Measurements from ENCODE around the gene USP36. TPM values are rescaled to one million over a fixed set of nuclear protein-coding genes. Genes with fewer than 3 reads are reported as not detected.

The USP36 gene
- total RNA-seq, 2 experiments from 2014 or later = 47.2 to 144 TPM

DNA sequence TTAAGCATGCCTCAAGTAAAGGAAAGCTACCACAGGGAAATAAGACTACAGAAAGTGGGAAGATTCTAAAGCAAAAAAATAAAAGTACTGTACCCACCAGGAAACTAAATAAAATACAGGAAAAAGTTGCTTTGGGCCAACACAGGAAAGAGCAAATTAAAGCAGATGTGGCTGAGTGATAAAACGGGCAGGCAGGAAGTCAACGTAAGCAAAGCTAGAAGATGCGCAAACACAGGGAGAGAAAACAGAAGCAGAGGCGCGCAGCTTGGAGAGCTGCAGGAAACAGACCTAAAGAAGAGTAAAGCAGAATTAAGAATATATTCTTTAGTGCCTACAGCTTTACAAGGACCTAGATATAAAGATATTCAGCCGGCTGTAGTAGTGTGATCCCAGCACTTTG is 21.7 kb downstream of the USP36 start:
- Histone ChIP-seq H3K36me3 (ENCODE audit: insufficient read depth, low read length) (peaks cover 96% of the 10 kb centered on the region), H3K4me2 (ENCODE audit: low read length) (no peak overlapping the region), H3K4me1 (ENCODE audit: insufficient read depth, low read length, poor library complexity, severe bottlenecking) (no peaks in the 10 kb centered on the region), H2AFZ (ENCODE audit: low read length) (no peak overlapping the region), H3K9me2 (ENCODE audit: insufficient read depth, low read length) (no peaks in the 10 kb centered on the region), H3K9me3 (ENCODE audit: low read length) (no peaks in the 10 kb centered on the region), H4K20me1 (ENCODE audit: insufficient read depth, low read length) (no peaks in the 10 kb centered on the region), H3K4me3 (ENCODE audit: low read depth, low read length, poor library complexity, severe bottlenecking) (no peak overlapping the region), H3K79me2 (ENCODE audit: insufficient read depth, low read depth, low read length) (no peaks in the 10 kb centered on the region), H3K27ac (ENCODE audit: low read depth, low read length, poor library complexity, severe bottlenecking) (no peak overlapping the region)
- no peak for TF ChIP-seq EZH2phosphoT487 (IDR thresholded peaks at IDR 0.05; ENCODE audit: borderline replicate concordance, low read depth, low read length)
- TF ChIP-seq, protein P1, sequence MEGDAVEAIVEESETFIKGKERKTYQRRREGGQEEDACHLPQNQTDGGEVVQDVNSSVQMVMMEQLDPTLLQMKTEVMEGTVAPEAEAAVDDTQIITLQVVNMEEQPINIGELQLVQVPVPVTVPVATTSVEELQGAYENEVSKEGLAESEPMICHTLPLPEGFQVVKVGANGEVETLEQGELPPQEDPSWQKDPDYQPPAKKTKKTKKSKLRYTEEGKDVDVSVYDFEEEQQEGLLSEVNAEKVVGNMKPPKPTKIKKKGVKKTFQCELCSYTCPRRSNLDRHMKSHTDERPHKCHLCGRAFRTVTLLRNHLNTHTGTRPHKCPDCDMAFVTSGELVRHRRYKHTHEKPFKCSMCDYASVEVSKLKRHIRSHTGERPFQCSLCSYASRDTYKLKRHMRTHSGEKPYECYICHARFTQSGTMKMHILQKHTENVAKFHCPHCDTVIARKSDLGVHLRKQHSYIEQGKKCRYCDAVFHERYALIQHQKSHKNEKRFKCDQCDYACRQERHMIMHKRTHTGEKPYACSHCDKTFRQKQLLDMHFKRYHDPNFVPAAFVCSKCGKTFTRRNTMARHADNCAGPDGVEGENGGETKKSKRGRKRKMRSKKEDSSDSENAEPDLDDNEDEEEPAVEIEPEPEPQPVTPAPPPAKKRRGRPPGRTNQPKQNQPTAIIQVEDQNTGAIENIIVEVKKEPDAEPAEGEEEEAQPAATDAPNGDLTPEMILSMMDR (conservative IDR thresholded peaks at IDR 0.05; ENCODE audit: low read length) = no peak
- intact Hi-C loops (cut with micrococcal nuclease; ENCODE audit: unreplicated experiment) = no loop called here
- CTCF ChIA-PET (ENCODE audit: unreplicated experiment) = interaction anchor here (0.6 kb wide), 1 partner anchor 398 kb away, joined by 3 read pairs; no protein-coding TSS in a partner anchor
- no peak for DNase-seq (ENCODE audit: low spot score)
- POLR2A ChIA-PET = interaction anchor here (0.8 to 1.1 kb wide), 2 partner anchors 13 to 20 kb away, joined by 3 read pairs; no protein-coding TSS in a partner anchor
- no TSS peak for BruUV-seq (replicated peaks)

DNA sequence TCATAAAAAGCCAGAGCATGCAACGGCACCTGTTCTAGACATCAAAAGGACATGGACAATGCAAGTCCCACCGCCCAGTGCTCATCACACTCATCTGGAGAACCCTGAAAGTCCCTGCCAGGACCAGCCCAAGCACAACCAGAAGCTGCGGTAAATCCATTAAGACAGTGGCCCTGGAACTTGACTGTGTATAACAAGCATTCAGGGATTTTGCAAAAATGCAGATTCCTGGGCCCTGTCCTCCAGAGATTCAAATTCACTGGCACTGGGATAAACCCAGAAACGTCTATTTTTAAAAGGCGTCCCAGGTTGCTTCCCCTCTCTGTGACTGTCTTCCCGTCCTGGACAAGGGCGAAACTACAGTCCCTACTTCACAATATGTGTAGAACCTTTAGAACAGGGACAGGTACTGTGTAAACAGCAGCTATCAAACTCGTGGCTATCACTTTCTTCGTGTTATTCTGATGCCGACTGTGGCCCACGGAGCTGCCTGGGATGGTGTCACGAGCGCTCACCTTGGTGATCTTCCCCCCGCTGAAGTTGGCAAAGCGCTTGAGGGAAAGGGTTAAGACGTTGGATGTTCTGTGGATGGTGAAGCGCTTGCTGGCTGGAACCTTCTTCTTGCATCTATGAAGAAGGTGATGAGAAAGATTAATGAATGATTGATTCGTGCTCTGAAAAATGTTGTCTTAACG is 22.3 kb downstream of the USP36 start:
- no peaks in the 10 kb centered on the region for H4K20me1 ChIP-seq (ENCODE audit: insufficient read depth, low read length)
- no peak overlapping the region for H3K4me3 ChIP-seq (ENCODE audit: low read depth, low read length, poor library complexity, severe bottlenecking)
- TF ChIP-seq, protein P1 (conservative IDR thresholded peaks at IDR 0.05; ENCODE audit: low read length) = no peak
- no peak for TF ChIP-seq EZH2phosphoT487 (IDR thresholded peaks at IDR 0.05; ENCODE audit: borderline replicate concordance, low read depth, low read length)
- H3K4me2 ChIP-seq (ENCODE audit: low read length) = no peak overlapping the region
- H3K27ac ChIP-seq (ENCODE audit: low read depth, low read length, poor library complexity, severe bottlenecking) = no peak overlapping the region
- no peak overlapping the region for H2AFZ ChIP-seq (ENCODE audit: low read length)
- peaks cover 96% of the 10 kb centered on the region for H3K36me3 ChIP-seq (ENCODE audit: insufficient read depth, low read length)
- ChIA-PET CTCF (ENCODE audit: unreplicated experiment) (no interaction called here), POLR2A (no interaction called here)
- H3K9me3 ChIP-seq (ENCODE audit: low read length) = no peaks in the 10 kb centered on the region
- intact Hi-C loops (cut with micrococcal nuclease; ENCODE audit: unreplicated experiment) = no loop called here
- no TSS peak for BruUV-seq (replicated peaks)
- no peaks in the 10 kb centered on the region for H3K79me2 ChIP-seq (ENCODE audit: insufficient read depth, low read depth, low read length)
- no peaks in the 10 kb centered on the region for H3K4me1 ChIP-seq (ENCODE audit: insufficient read depth, low read length, poor library complexity, severe bottlenecking)
- H3K9me2 ChIP-seq (ENCODE audit: insufficient read depth, low read length) = no peaks in the 10 kb centered on the region
- DNase-seq (ENCODE audit: low spot score) = no peak

DNA sequence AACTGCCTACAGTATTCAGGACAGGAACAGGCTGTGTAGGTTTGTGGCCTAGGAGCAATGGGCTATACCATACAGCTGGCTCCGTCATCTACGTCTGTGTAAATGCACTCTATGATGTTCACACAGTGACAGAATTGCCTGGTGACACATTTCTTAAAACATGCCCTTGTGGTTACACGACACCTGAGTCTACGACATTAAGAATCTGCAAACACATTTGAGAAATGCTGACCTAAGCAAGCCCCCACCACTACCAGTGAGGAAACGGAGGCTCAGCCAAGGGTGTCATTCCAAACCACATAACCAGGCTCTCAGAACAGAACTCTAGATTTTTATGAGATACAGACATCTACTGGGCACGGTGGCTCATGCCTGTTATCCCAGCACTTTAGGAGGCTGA is 23.5 kb downstream of the USP36 start:
- POLR2A ChIA-PET = no interaction called here
- Histone ChIP-seq H3K4me2 (ENCODE audit: low read length) (no peak overlapping the region), H3K79me2 (ENCODE audit: insufficient read depth, low read depth, low read length) (no peaks in the 10 kb centered on the region), H3K9me2 (ENCODE audit: insufficient read depth, low read length) (no peaks in the 10 kb centered on the region), H4K20me1 (ENCODE audit: insufficient read depth, low read length) (no peaks in the 10 kb centered on the region), H3K4me3 (ENCODE audit: low read depth, low read length, poor library complexity, severe bottlenecking) (no peak overlapping the region), H2AFZ (ENCODE audit: low read length) (no peak overlapping the region), H3K27ac (ENCODE audit: low read depth, low read length, poor library complexity, severe bottlenecking) (no peak overlapping the region), H3K9me3 (ENCODE audit: low read length) (no peaks in the 10 kb centered on the region), H3K4me1 (ENCODE audit: insufficient read depth, low read length, poor library complexity, severe bottlenecking) (no peaks in the 10 kb centered on the region), H3K36me3 (ENCODE audit: insufficient read depth, low read length) (peaks cover 97% of the 10 kb centered on the region)
- TF ChIP-seq, protein P1 (conservative IDR thresholded peaks at IDR 0.05; ENCODE audit: low read length) = no peak
- no peak for TF ChIP-seq EZH2phosphoT487 (IDR thresholded peaks at IDR 0.05; ENCODE audit: borderline replicate concordance, low read depth, low read length)
- CTCF ChIA-PET (ENCODE audit: unreplicated experiment) = no interaction called here
- intact Hi-C loops (cut with micrococcal nuclease; ENCODE audit: unreplicated experiment) = no loop called here
- no peak for DNase-seq (ENCODE audit: low spot score)
- BruUV-seq (replicated peaks) = no TSS peak

Measured in OCI-LY7 (cell line).